Nephron (organoid): ENCODE data around the gene PDZD2.

Experiments
- H3K27ac Mint-ChIP-seq, 3 experiments: 2 replicates each; pipeline ENCODE4 v1.8.0; 2020; ENCODE audit warnings: mixed read lengths in 3 of 3, mild to moderate bottlenecking in 2 of 3, moderate library complexity in 1 of 3
- H3K27me3 Mint-ChIP-seq: 2 replicates; pipeline ENCODE4 v1.8.0; 2021; ENCODE audit warnings: low read depth, mild to moderate bottlenecking, moderate library complexity, mixed read lengths
- H3K36me3 Mint-ChIP-seq: 2 replicates; pipeline ENCODE4 v1.8.0; 2020; ENCODE audit warnings: low read depth, mixed read lengths
- H3K4me1 Mint-ChIP-seq: 2 replicates; pipeline ENCODE4 v1.8.0; 2020; ENCODE audit warnings: mixed read lengths
- H3K4me3 Mint-ChIP-seq, 3 experiments: 2 replicates each; pipeline ENCODE4 v1.8.0; 2020; ENCODE audit warnings: mild to moderate bottlenecking in 3 of 3, mixed read lengths in 3 of 3, moderate library complexity in 2 of 3
- H3K9me3 Mint-ChIP-seq: 2 replicates; pipeline ENCODE4 v1.8.0; 2020; ENCODE audit warnings: mixed read lengths
- TF ChIP-seq, protein P1 (sequence below), 3 experiments: fragments of 200-600 bp; sonication (generic); IDR thresholded peaks; one replicate each; pipeline ENCODE4 v1.5.0; 2021; ENCODE audit warnings: antibody characterized with exemption in 3 of 3; ENCODE audit not compliant: unreplicated experiment in 3 of 3

PDZD2 gene

DNA sequence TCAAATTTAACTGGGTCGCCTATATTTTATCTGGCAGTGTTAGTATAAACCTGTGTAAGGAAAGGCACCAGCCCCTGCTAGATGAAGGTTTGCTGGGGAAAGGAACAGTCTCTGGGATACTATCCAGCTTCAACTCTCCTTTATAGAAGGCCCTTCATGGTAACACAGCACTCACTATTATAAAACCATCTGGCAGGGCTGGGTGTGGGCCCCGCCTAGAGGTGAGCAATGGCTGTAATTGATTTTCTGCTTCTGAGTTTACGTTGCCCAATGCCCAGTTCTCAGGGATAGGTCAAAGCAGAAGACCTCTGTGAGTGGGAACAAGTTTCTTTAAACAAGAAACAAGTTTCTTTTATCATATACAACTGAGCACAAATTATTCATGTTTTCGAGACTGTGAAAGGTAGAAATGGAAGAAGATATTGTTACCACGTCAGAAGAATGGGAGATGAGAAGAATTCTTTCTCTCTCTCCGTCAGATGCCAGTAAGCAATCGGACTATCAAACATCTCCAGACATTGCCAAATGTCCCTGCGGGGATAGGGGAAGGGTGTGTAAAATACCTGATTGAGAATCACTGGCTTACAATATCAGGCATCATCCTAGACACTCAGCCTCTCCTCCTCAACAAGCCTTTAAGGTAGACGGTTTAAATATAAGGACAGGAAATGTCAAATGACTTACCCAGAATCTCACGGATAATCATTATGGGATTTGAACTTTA is 205.9 kb downstream of the PDZD2 start:
- Mint-ChIP-seq H3K27ac (no peak overlapping the region), H3K27me3 (peaks cover 18% of the 10 kb centered on the region), H3K4me1 (no peaks in the 10 kb centered on the region), H3K4me3 (no peak overlapping the region), H3K36me3 (no peaks in the 10 kb centered on the region), H3K9me3 (no peaks in the 10 kb centered on the region)
- TF ChIP-seq, protein P1, sequence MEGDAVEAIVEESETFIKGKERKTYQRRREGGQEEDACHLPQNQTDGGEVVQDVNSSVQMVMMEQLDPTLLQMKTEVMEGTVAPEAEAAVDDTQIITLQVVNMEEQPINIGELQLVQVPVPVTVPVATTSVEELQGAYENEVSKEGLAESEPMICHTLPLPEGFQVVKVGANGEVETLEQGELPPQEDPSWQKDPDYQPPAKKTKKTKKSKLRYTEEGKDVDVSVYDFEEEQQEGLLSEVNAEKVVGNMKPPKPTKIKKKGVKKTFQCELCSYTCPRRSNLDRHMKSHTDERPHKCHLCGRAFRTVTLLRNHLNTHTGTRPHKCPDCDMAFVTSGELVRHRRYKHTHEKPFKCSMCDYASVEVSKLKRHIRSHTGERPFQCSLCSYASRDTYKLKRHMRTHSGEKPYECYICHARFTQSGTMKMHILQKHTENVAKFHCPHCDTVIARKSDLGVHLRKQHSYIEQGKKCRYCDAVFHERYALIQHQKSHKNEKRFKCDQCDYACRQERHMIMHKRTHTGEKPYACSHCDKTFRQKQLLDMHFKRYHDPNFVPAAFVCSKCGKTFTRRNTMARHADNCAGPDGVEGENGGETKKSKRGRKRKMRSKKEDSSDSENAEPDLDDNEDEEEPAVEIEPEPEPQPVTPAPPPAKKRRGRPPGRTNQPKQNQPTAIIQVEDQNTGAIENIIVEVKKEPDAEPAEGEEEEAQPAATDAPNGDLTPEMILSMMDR (IDR thresholded peaks at IDR 0.05; ENCODE audit: unreplicated experiment in 3 of 3) = no peak

DNA sequence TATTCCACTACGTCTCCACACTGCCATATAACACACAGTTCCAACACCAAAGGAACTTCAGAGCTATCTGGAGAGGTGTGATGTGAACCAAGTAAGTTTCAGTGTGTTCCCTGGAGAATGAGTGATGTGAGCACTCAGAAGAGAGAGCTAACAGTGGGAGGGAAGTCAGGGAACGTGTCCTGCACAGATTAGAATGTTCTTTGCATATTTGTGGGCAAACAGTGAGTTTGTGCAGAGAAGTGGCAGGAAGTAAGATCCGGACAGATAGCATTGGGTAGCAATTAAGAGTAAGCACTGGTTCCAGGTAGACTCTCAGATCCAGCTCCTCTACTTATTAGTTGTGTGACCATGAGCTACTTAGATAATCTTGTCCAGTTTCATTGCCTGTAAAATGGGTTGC is 206.4 kb downstream of the PDZD2 start:
- Mint-ChIP-seq H3K27me3 (peaks cover 18% of the 10 kb centered on the region), H3K4me1 (no peaks in the 10 kb centered on the region), H3K9me3 (no peaks in the 10 kb centered on the region), H3K36me3 (no peaks in the 10 kb centered on the region), H3K27ac (no peak overlapping the region), H3K4me3 (no peak overlapping the region)
- TF ChIP-seq, protein P1 (IDR thresholded peaks at IDR 0.05; ENCODE audit: unreplicated experiment in 3 of 3) = no peak

DNA sequence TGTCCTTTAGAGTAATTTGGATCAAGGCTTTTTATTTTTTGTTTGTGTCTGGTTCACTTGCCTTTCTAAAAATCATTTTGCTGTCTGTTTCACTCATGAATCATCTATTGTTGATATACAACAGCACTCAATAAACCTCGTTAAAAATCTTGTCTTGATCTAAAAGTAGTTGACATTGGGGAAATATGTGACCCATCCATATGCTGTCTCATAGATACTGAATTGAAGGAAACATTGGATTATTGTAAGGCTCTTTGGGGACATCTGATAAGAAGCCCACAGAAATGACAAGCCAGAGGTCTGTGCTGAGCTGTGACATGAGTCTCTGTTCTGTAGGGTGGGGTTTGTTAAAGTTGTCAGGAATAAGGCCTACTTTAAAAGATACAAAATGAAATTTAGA is 208.0 kb downstream of the PDZD2 start:
- H3K4me3 Mint-ChIP-seq = no peak overlapping the region
- H3K9me3 Mint-ChIP-seq = no peaks in the 10 kb centered on the region
- peaks cover 18% of the 10 kb centered on the region for H3K27me3 Mint-ChIP-seq
- no peak overlapping the region for H3K27ac Mint-ChIP-seq
- no peaks in the 10 kb centered on the region for H3K36me3 Mint-ChIP-seq
- H3K4me1 Mint-ChIP-seq = peaks cover 10% of the 10 kb centered on the region
- TF ChIP-seq, protein P1 (IDR thresholded peaks at IDR 0.05; ENCODE audit: unreplicated experiment in 3 of 3) = no peak

DNA sequence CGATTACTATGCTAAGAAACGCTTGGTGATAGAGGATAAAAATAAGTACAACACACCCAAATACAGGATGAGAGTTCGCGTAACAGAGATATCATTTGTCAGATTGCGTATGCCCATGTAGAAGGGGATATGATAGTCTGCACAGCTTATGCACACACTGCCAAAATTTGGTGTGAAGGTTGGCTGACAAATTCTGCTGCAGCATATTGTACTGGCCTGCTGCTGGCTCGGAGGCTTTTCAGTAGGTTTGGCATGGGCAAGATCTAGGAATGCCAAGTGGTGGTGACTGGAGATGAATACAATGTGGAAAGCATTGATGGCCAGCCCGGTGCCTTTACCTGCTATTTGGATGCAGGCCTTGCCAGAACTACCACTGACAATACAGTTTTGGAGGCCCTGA is 208.4 kb downstream of the PDZD2 start:
- Mint-ChIP-seq H3K4me1 (peaks cover 10% of the 10 kb centered on the region), H3K27me3 (peaks cover 18% of the 10 kb centered on the region), H3K27ac (no peak overlapping the region), H3K4me3 (no peak overlapping the region), H3K9me3 (no peaks in the 10 kb centered on the region), H3K36me3 (no peaks in the 10 kb centered on the region)
- TF ChIP-seq, protein P1 (IDR thresholded peaks at IDR 0.05; ENCODE audit: unreplicated experiment in 3 of 3) = no peak

DNA sequence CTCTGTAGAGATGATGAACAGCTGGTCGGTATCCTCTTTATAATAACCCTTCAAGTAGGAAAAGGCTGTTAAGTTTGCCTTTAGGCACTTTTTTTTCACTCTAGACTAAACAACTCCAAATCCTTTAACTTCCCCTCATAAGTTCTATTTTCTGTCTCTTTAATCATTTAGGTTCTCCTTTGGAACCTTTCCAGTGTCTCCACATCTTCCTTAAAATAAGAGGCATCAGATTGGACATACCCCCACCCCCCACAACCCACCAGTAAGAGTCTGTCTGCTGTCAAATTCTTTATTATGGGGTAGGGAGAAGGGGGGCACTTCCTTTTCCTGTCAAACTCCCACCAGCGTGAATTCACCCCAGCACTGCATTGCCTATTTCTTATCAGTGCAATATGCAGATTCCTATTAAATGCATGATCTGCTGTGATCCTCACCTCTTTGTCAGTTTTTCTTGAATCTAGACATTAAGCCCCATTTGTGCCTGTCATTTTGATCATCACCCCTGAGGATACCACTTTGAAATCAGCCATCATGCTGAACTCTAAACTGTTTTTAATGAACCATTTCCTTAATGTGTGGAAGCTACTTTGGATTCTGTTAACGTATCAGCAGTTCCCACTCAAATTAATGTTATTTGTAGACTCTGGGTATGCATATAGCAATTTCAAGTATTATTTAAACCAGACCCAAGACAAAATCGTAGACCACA is 212.2 kb downstream of the PDZD2 start:
- peaks cover 23% of the 10 kb centered on the region for H3K27me3 Mint-ChIP-seq
- H3K27ac Mint-ChIP-seq = peak overlapping the region; percentile 7 to 79 (median 11)
- H3K4me1 Mint-ChIP-seq = peaks cover 32% of the 10 kb centered on the region
- H3K36me3 Mint-ChIP-seq = no peaks in the 10 kb centered on the region
- TF ChIP-seq, protein P1 (IDR thresholded peaks at IDR 0.05; ENCODE audit: unreplicated experiment in 3 of 3) = no peak
- no peak overlapping the region for H3K4me3 Mint-ChIP-seq
- H3K9me3 Mint-ChIP-seq = no peaks in the 10 kb centered on the region
